ENCODE measurements around the gene CHD8. TPM values are rescaled to one million over a fixed set of nuclear protein-coding genes. Genes with fewer than 3 reads are reported as not detected.

CHD8 gene, protein sequence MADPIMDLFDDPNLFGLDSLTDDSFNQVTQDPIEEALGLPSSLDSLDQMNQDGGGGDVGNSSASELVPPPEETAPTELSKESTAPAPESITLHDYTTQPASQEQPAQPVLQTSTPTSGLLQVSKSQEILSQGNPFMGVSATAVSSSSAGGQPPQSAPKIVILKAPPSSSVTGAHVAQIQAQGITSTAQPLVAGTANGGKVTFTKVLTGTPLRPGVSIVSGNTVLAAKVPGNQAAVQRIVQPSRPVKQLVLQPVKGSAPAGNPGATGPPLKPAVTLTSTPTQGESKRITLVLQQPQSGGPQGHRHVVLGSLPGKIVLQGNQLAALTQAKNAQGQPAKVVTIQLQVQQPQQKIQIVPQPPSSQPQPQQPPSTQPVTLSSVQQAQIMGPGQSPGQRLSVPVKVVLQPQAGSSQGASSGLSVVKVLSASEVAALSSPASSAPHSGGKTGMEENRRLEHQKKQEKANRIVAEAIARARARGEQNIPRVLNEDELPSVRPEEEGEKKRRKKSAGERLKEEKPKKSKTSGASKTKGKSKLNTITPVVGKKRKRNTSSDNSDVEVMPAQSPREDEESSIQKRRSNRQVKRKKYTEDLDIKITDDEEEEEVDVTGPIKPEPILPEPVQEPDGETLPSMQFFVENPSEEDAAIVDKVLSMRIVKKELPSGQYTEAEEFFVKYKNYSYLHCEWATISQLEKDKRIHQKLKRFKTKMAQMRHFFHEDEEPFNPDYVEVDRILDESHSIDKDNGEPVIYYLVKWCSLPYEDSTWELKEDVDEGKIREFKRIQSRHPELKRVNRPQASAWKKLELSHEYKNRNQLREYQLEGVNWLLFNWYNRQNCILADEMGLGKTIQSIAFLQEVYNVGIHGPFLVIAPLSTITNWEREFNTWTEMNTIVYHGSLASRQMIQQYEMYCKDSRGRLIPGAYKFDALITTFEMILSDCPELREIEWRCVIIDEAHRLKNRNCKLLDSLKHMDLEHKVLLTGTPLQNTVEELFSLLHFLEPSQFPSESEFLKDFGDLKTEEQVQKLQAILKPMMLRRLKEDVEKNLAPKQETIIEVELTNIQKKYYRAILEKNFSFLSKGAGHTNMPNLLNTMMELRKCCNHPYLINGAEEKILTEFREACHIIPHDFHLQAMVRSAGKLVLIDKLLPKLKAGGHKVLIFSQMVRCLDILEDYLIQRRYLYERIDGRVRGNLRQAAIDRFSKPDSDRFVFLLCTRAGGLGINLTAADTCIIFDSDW (N-terminal part only)
- 38.1 to 43.5 TPM (median 41.9 TPM) in 5 replicates for total RNA-seq (2022; extraction: Qiagen RNA extraction)

DNA sequence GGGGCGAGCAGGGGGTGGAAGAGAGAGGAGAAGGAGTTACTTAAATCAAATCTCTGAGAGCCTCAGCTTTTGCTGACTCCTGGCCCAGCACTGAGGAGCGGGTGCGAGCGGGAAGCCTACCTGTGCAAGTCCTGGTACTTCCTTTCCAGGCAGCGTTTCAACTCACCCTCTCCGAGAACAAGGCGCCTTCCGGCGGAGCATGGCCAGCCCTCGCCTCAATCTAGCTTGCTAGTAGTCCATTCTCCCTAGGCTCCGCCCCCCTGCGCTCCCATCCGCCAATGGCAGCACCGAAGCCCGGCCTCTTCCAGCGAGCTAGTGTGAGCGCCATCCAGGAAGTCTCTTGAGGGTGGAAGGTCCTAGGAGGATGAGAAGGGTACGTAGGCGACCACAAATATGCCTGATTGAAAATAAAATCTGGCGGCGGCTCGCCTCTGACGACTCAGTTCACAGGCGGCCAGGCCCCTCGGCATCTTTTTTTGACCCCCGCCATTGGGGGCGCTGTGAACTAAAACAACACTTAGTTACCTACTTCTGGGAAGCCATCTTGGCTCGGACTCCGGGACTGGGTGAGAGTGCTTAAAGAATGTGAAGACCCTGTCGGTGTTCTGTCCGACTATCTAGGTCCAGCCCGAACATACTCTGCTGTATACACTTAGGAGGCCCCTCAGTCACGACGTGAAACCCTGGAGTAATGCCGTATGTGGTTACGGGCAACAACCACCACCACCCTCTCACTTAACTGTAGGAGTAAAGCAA, at the start of gene CHD8:
Gene CHD8, minus strand, starts transcription at position 212 of the 756 bp plus-strand sequence. CDS start 24,480 bp downstream, outside the sequence.

DNA sequence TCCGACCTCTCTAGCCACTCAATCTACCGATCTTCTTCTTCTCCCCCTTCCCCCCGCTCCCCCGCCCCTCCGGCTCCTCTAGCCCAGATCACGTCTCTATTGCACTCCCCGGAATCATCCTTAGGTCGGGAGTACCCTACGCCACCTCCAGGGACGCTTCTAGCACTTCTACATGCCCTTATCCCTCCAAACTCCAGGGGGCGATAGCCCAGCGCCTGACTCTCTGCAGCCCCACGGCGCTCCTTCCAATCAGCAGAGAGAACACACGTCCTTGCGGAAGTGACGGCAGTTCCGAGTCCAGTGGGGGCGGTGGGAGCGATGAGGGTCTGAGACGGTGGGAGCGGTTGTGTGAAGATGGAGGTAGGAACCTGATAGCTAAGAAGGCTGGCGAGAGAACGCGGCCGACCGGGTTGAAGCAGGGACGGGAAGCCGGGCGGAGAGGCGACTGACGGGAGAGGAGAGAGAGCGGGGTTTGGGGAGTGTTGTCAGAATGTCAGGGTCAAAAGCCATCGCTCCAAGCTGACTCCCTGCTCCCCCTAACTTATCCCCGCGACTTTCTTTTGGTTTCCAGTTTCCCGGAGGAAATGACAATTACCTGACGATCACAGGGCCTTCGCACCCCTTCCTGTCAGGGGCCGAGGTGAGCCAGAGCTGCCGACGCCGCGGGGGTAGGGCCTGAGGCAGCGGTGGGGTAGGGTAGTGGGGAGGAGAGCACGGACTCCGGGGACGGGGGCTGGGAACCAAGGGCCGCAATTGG, 21.2 kb upstream of the CHD8 start, which contains the start of the genes RAB2B and TOX4:
Gene RAB2B, minus strand, starts transcription at position 35 of the 757 bp plus-strand sequence. CDS start 87 bp downstream, outside the sequence.
Gene TOX4, plus strand, starts transcription at position 271 of the 757 bp plus-strand sequence. Its CDS starts 84 bp downstream, at position 355.

DNA sequence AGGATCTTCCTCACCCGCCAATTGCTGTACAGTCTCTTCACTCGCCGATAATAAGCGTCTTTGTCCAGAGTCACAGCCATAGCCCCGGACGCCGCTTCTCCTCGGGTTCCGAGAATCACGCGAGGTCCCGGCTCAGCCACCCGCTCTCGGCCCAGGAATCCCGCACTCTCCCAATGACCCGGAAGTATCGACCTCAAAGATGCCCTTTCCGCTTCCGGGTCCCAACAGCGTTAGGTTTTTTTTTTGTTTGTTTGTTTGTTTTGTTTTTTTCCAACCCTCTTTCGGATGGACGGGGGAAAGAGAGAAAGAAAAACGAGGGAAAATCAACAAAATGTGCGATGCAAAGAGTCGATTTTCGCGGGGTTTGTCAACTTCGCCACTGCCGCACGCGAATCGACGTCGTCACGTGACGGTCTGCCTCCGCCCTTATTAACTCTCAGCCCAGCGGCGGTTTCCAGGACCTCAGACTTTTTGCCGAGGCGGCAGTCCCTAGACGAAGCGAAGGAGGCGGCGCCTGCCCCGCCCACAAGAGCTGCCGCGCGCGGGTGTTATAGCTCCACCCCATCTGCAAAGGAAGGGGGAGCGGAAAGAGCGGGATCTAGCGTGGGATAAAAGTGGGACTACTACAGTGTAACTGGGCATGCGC, 72.0 kb downstream of the CHD8 start, which contains the start of gene SUPT16H:
Gene SUPT16H, minus strand, starts transcription at position 172 of the 646 bp plus-strand sequence. Its CDS starts 92 bp downstream, at position 80.

Other genes starting within 250 kb of the CHD8 start
- 867 to 980 TPM (median 927 TPM) in 5 replicates for gene HNRNPC, start 186.7 kb downstream of the CHD8 start, total RNA-seq (2022; extraction: Qiagen RNA extraction)
- 0.15 to 0.39 TPM (median 0.25 TPM) in 5 replicates for gene RPGRIP1, start 176.0 kb downstream of the CHD8 start, total RNA-seq (2022; extraction: Qiagen RNA extraction)
- gene SUPT16H, start 72.1 kb downstream of the CHD8 start, total RNA-seq (2022; extraction: Qiagen RNA extraction), result 106 to 116 TPM (median 110 TPM) in 5 replicates
- gene RAB2B, start 20.8 kb upstream of the CHD8 start, total RNA-seq (2022; extraction: Qiagen RNA extraction), result 12.2 to 14.6 TPM (median 13.4 TPM) in 5 replicates
- 55.7 to 79.3 TPM (median 69.0 TPM) in 5 replicates for gene TOX4, start 21.1 kb upstream of the CHD8 start, total RNA-seq (2022; extraction: Qiagen RNA extraction)
- 36.8 to 45.6 TPM (median 43.7 TPM) in 5 replicates for gene METTL3, start 55.2 kb upstream of the CHD8 start, total RNA-seq (2022; extraction: Qiagen RNA extraction)
- gene SALL2, start 70.2 kb upstream of the CHD8 start, total RNA-seq (2022; extraction: Qiagen RNA extraction), result 0.58 to 0.78 TPM (median 0.68 TPM) in 5 replicates
- gene OR10G3, start 124.0 kb upstream of the CHD8 start, total RNA-seq (2022; extraction: Qiagen RNA extraction), result not detected in 5 replicates
- gene OR10G2, start 178.8 kb upstream of the CHD8 start, total RNA-seq (2022; extraction: Qiagen RNA extraction), result not detected in 5 replicates
- not detected in 5 replicates for gene OR4E2, start 197.7 kb upstream of the CHD8 start, total RNA-seq (2022; extraction: Qiagen RNA extraction)
- gene OR4E1, start 217.7 kb upstream of the CHD8 start, total RNA-seq (2022; extraction: Qiagen RNA extraction), result not detected in 5 replicates

Measured in A549 treated with dexamethasone at 1 μM for 4 hours (cell line).